HEK293T (cell line): ENCODE results near the gene ZNF217.

Source experiments
- ARNT ChIP-seq: fragments of 450-650 bp; IDR thresholded peaks from 2 replicates; pipeline ENCODE4 v1.6.1; 2017; ENCODE audit warnings: mild to moderate bottlenecking
- BHLHE40 ChIP-seq: fragments of 450-650 bp; IDR thresholded peaks from 2 replicates; pipeline ENCODE4 v1.6.1; 2016; ENCODE audit warnings: mild to moderate bottlenecking, moderate library complexity, borderline replicate concordance
- FOXM1 ChIP-seq: fragments of 450-650 bp; IDR thresholded peaks from 2 replicates; pipeline ENCODE4 v1.6.1; 2017; ENCODE audit warnings: mild to moderate bottlenecking, borderline replicate concordance
- HDGF ChIP-seq: fragments of 450-650 bp; IDR thresholded peaks from 2 replicates; pipeline ENCODE4 v1.6.1; 2017; ENCODE audit warnings: antibody characterized with exemption, borderline replicate concordance
- L3MBTL2 ChIP-seq: fragments of 450-650 bp; conservative IDR thresholded peaks from 2 replicates; pipeline ENCODE4 v1.6.1; 2016; ENCODE audit warnings: mild to moderate bottlenecking
- SUZ12 ChIP-seq: fragments of 450-650 bp; IDR thresholded peaks from 2 replicates; pipeline ENCODE4 v1.6.1; 2016; ENCODE audit warnings: mild to moderate bottlenecking
- TARDBP ChIP-seq: fragments of 450-650 bp; IDR thresholded peaks from 2 replicates; pipeline ENCODE4 v1.6.1; 2016
- ZNF384 ChIP-seq: fragments of 450-650 bp; IDR thresholded peaks from 2 replicates; pipeline ENCODE4 v1.6.1; 2016

GRCh38 chr20:53578492-53579222 lies 15.0 kb downstream of the ZNF217 start:
- TF ChIP-seq ZNF384 (no peak), SUZ12 (no peak), HDGF (no peak), TARDBP (no peak), L3MBTL2 (no peak), BHLHE40 (no peak), ARNT (no peak), FOXM1 (no peak)
